PC-9 (cell line): ENCODE data around the gene GLP2R.

ENCODE experiments used
- CTCF ChIP-seq: fragments of 200-600 bp; sonication (generic); conservative IDR thresholded peaks from 2 replicates; pipeline ENCODE4 v1.6.1; 2017; ENCODE audit warnings: mixed run types, antibody characterized with exemption, mild to moderate bottlenecking, moderate library complexity
- EZH2 ChIP-seq: fragments of 200-600 bp; sonication (generic); IDR thresholded peaks from 2 replicates; pipeline ENCODE4 v1.8.0; 2017; ENCODE audit warnings: antibody characterized with exemption, low read depth

- TF ChIP-seq CTCF (no peak), EZH2 (no peak)
Observed at GRCh38 chr17:9937241-9937761, 111.6 kb downstream of the GLP2R start.
